ENCODE results near the gene DPP10.

DNA sequence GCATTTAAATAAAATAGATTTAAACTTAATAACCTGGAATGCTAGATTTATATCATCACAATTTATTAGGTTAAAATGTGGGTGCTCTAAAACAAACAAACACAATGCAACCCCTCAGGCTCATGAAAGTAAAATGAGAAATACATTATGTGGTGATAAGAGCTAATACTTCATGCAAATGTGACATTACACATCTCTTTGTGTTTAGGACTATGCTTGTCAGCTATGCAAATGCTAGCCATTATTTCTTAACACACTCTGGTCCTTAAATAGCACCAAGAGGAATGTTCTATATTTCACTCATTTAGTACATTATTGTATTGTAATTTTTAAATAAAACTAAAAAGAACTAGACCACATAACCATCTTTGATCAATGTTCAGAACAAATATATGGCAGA, 627.6 kb downstream of the DPP10 start:
- TF ChIP-seq, protein P1, sequence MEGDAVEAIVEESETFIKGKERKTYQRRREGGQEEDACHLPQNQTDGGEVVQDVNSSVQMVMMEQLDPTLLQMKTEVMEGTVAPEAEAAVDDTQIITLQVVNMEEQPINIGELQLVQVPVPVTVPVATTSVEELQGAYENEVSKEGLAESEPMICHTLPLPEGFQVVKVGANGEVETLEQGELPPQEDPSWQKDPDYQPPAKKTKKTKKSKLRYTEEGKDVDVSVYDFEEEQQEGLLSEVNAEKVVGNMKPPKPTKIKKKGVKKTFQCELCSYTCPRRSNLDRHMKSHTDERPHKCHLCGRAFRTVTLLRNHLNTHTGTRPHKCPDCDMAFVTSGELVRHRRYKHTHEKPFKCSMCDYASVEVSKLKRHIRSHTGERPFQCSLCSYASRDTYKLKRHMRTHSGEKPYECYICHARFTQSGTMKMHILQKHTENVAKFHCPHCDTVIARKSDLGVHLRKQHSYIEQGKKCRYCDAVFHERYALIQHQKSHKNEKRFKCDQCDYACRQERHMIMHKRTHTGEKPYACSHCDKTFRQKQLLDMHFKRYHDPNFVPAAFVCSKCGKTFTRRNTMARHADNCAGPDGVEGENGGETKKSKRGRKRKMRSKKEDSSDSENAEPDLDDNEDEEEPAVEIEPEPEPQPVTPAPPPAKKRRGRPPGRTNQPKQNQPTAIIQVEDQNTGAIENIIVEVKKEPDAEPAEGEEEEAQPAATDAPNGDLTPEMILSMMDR (IDR thresholded peaks at IDR 0.05 in 8 of 11, conservative IDR thresholded peaks at IDR 0.05 in 3 of 11) = no peak
- no peak for TF ChIP-seq POLR2A (IDR thresholded peaks at IDR 0.05)
